A673 (cell line): Measurements from ENCODE around the gene MYLK. TPM values are rescaled to one million over a fixed set of nuclear protein-coding genes. Genes with fewer than 3 reads are reported as not detected.

Source experiments
- BruUV-seq: library from RNA; stranded (reverse); fragments of 400-500 nt; replicated peaks from 2 replicates; lab custom pipeline; 2021; lab: Mats Ljungman, UMichigan
- CTCF ChIA-PET: fragments of 300-600 bp; sonication (Branson Sonifier 250); formaldehyde crosslinking; loops from one replicate; lab custom pipeline; 2022; ENCODE audit warnings: antibody characterized with exemption; lab: Charles Lee
- POLR2A ChIA-PET: fragments of 300-600 bp; sonication (Branson Sonifier 250); formaldehyde crosslinking; loops from one replicate; lab custom pipeline; 2022; ENCODE audit warnings: antibody characterized with exemption; ENCODE audit not compliant: low non-redundant PET; lab: Charles Lee
- DNase-seq: peaks from one replicate; pipeline ENCODE4 v3.0.0-alpha.2; 2015; ENCODE audit warnings: low spot score
- H3K27ac ChIP-seq: fragments of 200-600 bp; sonication (generic); 2 replicates; pipeline ENCODE4 v1.5.1; 2016; ENCODE audit warnings: mixed run types, low read depth, mild to moderate bottlenecking, mixed read lengths, antibody characterized with exemption, low read length; ENCODE audit not compliant: poor library complexity, severe bottlenecking
- H3K27me3 ChIP-seq: fragments of 200-600 bp; sonication (generic); replicated peaks from 2 replicates; pipeline ENCODE4 v1.6.1; 2017; ENCODE audit warnings: mixed run types, low read depth, mild to moderate bottlenecking, mixed read lengths, antibody characterized with exemption, low read length; ENCODE audit not compliant: insufficient read depth, poor library complexity
- H3K36me3 ChIP-seq: fragments of 200-600 bp; sonication (generic); 2 replicates; pipeline ENCODE4 v1.6.1; 2016; ENCODE audit warnings: mixed run types, mild to moderate bottlenecking, mixed read lengths, antibody characterized with exemption, low read length; ENCODE audit not compliant: insufficient read depth, poor library complexity, severe bottlenecking
- H3K4me1 ChIP-seq: fragments of 200-600 bp; sonication (generic); 2 replicates; pipeline ENCODE4 v1.6.1; 2017; ENCODE audit warnings: mixed run types, mild to moderate bottlenecking, mixed read lengths, antibody characterized with exemption, low read length; ENCODE audit not compliant: insufficient read depth, poor library complexity, severe bottlenecking
- H3K4me3 ChIP-seq: fragments of 200-600 bp; sonication (generic); 2 replicates; pipeline ENCODE4 v1.5.1; 2016; ENCODE audit warnings: low read depth, mixed run types, mild to moderate bottlenecking, mixed read lengths, low read length; ENCODE audit not compliant: poor library complexity, severe bottlenecking
- H3K9me3 ChIP-seq: fragments of 200-600 bp; sonication (generic); 2 replicates; pipeline ENCODE4 v1.6.1; 2016; ENCODE audit warnings: mixed run types, low read depth, mild to moderate bottlenecking, mixed read lengths, antibody characterized with exemption, low read length; ENCODE audit not compliant: poor library complexity, severe bottlenecking
- EZH2 ChIP-seq: fragments of 200-600 bp; sonication (generic); IDR thresholded peaks from 2 replicates; pipeline ENCODE4 v1.6.1; 2017; ENCODE audit warnings: borderline replicate concordance, low read depth, mild to moderate bottlenecking, mixed read lengths, antibody characterized with exemption, low read length; ENCODE audit not compliant: poor library complexity, severe bottlenecking
- intact Hi-C: fragments of 100-400 bp; cut with micrococcal nuclease; formaldehyde crosslinking; loops from one replicate; pipeline ENCODE4 v1.10.0; 2022; ENCODE audit not compliant: unreplicated experiment
- total RNA-seq: library from RNA; stranded (reverse); gene quantifications from 2 replicates; pipeline ENCODE4 v1.2.3, GENCODE V29; 2021
- TF ChIP-seq, protein P1 (sequence below): fragments of 300-800, 200-600 bp; sonication (generic); conservative IDR thresholded peaks from 2 replicates; pipeline ENCODE4 v1.5.1; 2017; ENCODE audit warnings: low read depth, mild to moderate bottlenecking, antibody characterized with exemption, low read length, moderate library complexity, mixed read lengths

MYLK gene
- total RNA-seq, 1 experiment from 2014 or later: 3.9 TPM

DNA sequence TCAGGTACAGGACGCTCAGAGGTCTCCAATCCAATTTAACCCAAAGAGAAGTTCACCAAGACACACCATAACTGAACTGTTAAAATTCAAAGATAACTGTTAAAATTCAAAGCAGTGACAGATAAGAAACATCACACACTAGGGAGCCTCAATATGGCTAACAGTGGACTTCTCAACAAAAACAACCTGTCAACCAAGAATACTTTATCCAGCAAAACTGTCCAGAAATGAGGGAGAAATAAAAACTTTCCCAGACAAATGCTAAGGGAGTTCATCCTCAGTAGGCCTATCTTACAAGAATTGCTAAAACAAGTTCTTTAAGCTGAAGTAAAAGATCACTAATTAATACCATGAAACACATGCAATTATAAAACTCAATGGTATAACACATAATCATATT is 36.3 kb upstream of the MYLK start:
- intact Hi-C loops: no loop called here
- peaks cover 21% of the 10 kb centered on the region for H3K9me3 ChIP-seq
- CTCF ChIA-PET: no interaction called here
- TF ChIP-seq EZH2: no peak
- TF ChIP-seq, protein P1, sequence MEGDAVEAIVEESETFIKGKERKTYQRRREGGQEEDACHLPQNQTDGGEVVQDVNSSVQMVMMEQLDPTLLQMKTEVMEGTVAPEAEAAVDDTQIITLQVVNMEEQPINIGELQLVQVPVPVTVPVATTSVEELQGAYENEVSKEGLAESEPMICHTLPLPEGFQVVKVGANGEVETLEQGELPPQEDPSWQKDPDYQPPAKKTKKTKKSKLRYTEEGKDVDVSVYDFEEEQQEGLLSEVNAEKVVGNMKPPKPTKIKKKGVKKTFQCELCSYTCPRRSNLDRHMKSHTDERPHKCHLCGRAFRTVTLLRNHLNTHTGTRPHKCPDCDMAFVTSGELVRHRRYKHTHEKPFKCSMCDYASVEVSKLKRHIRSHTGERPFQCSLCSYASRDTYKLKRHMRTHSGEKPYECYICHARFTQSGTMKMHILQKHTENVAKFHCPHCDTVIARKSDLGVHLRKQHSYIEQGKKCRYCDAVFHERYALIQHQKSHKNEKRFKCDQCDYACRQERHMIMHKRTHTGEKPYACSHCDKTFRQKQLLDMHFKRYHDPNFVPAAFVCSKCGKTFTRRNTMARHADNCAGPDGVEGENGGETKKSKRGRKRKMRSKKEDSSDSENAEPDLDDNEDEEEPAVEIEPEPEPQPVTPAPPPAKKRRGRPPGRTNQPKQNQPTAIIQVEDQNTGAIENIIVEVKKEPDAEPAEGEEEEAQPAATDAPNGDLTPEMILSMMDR: no peak
- POLR2A ChIA-PET: no interaction called here
- H3K27ac ChIP-seq: no peak overlapping the region
- BruUV-seq: no TSS peak
- H3K4me3 ChIP-seq: no peak overlapping the region
- no peak for DNase-seq
- no peaks in the 10 kb centered on the region for H3K4me1 ChIP-seq
- no peaks in the 10 kb centered on the region for H3K27me3 ChIP-seq
- H3K36me3 ChIP-seq: peaks cover 35% of the 10 kb centered on the region

DNA sequence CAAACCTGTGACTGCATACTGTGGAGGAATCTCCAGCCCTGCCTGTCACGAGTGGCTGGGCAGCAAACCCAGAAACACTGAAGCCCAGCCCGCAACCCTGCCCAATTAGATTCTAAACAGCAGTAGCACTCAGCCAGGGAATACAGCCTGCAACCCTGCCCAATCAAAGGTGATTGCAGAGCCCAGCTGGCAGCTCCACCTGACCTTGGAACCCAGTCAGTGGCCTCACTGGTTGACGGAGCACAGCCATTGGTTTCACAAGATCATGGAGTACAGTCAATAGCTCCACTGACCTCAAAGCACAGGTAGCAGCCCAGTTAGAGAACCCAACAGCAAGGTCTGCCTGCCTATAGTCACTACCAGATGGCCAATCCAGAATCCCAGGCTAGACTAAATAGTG is 35.2 kb upstream of the MYLK start:
- DNase-seq: no peak
- no TSS peak for BruUV-seq
- H3K36me3 ChIP-seq: peaks cover 43% of the 10 kb centered on the region
- H3K9me3 ChIP-seq: peaks cover 21% of the 10 kb centered on the region
- CTCF ChIA-PET: no interaction called here
- no peak overlapping the region for H3K27ac ChIP-seq
- H3K4me3 ChIP-seq: no peak overlapping the region
- no peaks in the 10 kb centered on the region for H3K4me1 ChIP-seq
- TF ChIP-seq EZH2: no peak
- TF ChIP-seq, protein P1: no peak
- intact Hi-C loops: no loop called here
- H3K27me3 ChIP-seq: no peaks in the 10 kb centered on the region
- POLR2A ChIA-PET: no interaction called here

DNA sequence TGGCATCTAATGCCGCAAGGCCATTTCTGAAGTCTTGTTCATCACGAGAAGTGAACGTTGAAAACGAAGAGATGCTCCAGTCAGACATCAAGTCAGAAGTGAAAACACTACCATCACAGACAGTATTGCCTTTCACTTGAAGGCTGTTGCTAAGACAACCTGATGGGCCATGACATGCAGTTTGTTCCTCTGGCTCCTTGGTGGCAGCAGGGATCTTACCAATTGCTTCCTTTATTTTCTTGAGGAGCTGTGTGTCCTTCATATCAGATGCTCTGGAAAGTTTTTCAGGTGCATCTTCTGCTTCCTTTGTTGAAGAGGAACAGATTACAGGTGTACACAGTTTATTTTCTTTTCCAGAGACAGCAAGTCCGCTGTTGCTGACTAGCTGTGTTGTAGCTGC is 30.7 kb upstream of the MYLK start:
- BruUV-seq: no TSS peak
- Histone ChIP-seq H3K27ac (no peak overlapping the region), H3K4me3 (no peak overlapping the region), H3K9me3 (no peaks in the 10 kb centered on the region), H3K27me3 (no peaks in the 10 kb centered on the region), H3K36me3 (peaks cover 17% of the 10 kb centered on the region), H3K4me1 (no peaks in the 10 kb centered on the region)
- DNase-seq: no peak
- ChIA-PET CTCF (no interaction called here), POLR2A (no interaction called here)
- TF ChIP-seq EZH2: no peak
- TF ChIP-seq, protein P1: no peak
- intact Hi-C loops: no loop called here
